Muscle of leg (tissue), 11 donors: ENCODE data around the gene CCDC91. TPM values are rescaled to one million over a fixed set of nuclear protein-coding genes. Genes with fewer than 3 reads are reported as not detected.

Source experiments
- DNase-seq: peaks from one replicate; pipeline ENCODE4 v3.0.0; 2013
- H3K27ac ChIP-seq: one replicate; pipeline ENCODE4 v1.5.1; 2013; ENCODE audit warnings: mild to moderate bottlenecking, low read length, control low read depth
- H3K27me3 ChIP-seq: one replicate; pipeline ENCODE4 v1.6.1; 2013; ENCODE audit warnings: low read length; ENCODE audit not compliant: control insufficient read depth, insufficient read depth
- H3K36me3 ChIP-seq: one replicate; pipeline ENCODE4 v1.6.1; 2013; ENCODE audit warnings: low read length; ENCODE audit not compliant: control insufficient read depth, insufficient read depth
- H3K4me1 ChIP-seq: one replicate; pipeline ENCODE4 v1.6.1; 2013; ENCODE audit warnings: low read length; ENCODE audit not compliant: control insufficient read depth, insufficient read depth
- H3K4me3 ChIP-seq: one replicate; pipeline ENCODE4 v1.5.1; 2013; ENCODE audit warnings: low read length, control low read depth
- H3K9me3 ChIP-seq: replicated peaks from 2 replicates; pipeline ENCODE4 v1.6.1; 2013; ENCODE audit warnings: low read depth, low read length; ENCODE audit not compliant: control insufficient read depth
- WGBS: methylation state at CpG from one replicate; pipeline ENCODE4 v1.1.5; 2013; ENCODE audit warnings: missing lambda C conversion rate; ENCODE audit not compliant: insufficient coverage; 5-methylcytosine and 5-hydroxymethylcytosine counted together
- polyA plus RNA-seq, 8 donors: library from polyadenylated mRNA; unstranded; fragments of 120-200 nt; gene quantifications; one replicate each; pipeline versions ENCODE4 v1.2.1 to v1.2.3, GENCODE V29; 2013; ENCODE audit warnings: inconsistent platforms in 1 of 8, low replicate concordance in 1 of 8; ENCODE audit not compliant: insufficient read length in 8 of 8, insufficient read depth in 1 of 8
- total RNA-seq: library from RNA; stranded (reverse); fragments of 120-200 nt; gene quantifications from one replicate; pipeline ENCODE4 v1.2.4, GENCODE V29; 2013

Gene CCDC91
- total and polyA plus RNA-seq, 9 donors = 18.5 to 30.0 (median 22.6) TPM

DNA sequence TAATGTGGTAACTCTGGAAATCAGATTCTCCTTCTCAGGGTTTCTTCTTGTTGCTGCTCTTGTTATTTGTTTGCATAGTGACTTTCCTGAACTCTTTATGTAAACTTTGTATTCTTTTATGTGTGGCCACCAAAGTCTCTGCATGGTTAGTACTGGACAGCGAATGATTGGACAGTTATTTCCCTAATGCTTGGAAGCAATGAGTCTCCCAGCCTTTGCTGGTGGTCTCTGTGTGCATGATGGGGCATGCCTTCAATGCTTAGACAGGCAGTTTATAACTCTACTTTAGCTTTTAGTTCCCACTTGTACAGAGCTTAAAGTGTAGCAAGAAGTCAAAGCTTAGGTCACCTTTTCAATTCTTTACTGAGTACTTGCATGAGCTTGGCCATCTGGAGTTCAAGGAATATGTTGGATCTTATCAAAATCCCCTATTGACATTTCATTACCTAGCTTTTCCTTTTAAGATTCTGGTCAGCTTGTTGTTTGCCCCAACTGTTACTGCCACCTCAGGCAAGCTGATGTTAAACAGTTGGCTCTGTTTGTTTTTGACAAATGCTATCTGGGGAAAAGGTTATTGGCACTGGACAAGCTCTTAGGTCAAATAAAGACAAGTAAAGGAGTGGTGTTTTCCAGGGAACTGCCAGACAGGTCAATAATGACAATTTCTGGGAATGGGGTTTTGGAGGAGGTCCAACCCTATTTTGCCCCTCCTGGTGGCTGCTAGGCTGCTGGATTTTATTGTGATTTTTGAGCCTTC, 12.3 kb downstream of the CCDC91 start:
- no CpG with 5 or more reads among the region's 1 CpG for WGBS
- Histone ChIP-seq H3K4me3 (no peak overlapping the region), H3K36me3 (no peaks in the 10 kb centered on the region), H3K4me1 (no peaks in the 10 kb centered on the region), H3K27ac (no peak overlapping the region), H3K9me3 (peaks cover 10% of the 10 kb centered on the region), H3K27me3 (no peaks in the 10 kb centered on the region)
- DNase-seq = no peak

DNA sequence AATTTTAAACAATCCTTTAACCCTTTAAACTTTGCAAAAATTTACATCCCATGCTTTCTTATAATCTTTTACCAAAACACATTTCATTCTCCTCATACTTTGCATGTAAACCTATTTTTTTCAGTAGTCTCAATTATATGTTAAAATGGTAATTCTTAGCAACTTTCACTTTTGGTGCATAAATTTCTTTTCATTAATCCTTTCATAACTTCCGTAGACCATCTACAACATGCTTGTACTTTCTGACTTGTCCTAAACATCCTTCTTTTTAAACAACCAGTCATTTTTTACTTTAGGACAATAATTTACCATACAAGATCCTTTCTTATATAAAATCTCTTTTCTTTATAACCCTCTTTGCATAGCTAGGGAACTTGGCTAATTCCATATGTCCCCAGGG, 19.5 kb downstream of the CCDC91 start:
- H3K36me3 ChIP-seq = no peaks in the 10 kb centered on the region
- no peak for DNase-seq
- peaks cover 8% of the 10 kb centered on the region for H3K9me3 ChIP-seq
- H3K4me1 ChIP-seq = no peaks in the 10 kb centered on the region
- no peaks in the 10 kb centered on the region for H3K27me3 ChIP-seq
- no peak overlapping the region for H3K4me3 ChIP-seq
- WGBS = 60% methylated on average over 1 of the region's 1 CpG
- H3K27ac ChIP-seq = no peak overlapping the region

DNA sequence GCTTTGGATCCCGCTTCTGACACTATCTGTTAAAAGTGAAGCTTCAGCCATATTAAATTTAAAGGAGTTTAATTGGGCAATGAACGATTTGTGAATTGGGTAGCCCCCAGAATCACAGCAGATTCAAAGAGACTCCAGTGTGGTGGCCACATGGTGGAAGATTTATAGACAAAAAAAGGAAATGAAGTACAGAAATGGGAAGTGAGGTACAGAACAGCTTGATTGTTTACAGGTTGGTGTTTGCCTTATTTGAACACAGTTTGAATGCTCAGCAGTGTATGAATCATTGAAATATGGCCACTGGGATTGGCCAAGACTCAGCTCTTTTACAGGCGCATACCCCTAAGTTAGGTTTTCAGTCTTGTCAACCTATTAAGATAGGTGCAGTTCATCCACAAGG, 21.9 kb downstream of the CCDC91 start:
- no peaks in the 10 kb centered on the region for H3K4me1 ChIP-seq
- H3K9me3 ChIP-seq = peaks cover 8% of the 10 kb centered on the region
- H3K27me3 ChIP-seq = no peaks in the 10 kb centered on the region
- DNase-seq = no peak
- H3K4me3 ChIP-seq = no peak overlapping the region
- no CpG with 5 or more reads among the region's 3 CpGs for WGBS
- H3K27ac ChIP-seq = no peak overlapping the region
- no peaks in the 10 kb centered on the region for H3K36me3 ChIP-seq

DNA sequence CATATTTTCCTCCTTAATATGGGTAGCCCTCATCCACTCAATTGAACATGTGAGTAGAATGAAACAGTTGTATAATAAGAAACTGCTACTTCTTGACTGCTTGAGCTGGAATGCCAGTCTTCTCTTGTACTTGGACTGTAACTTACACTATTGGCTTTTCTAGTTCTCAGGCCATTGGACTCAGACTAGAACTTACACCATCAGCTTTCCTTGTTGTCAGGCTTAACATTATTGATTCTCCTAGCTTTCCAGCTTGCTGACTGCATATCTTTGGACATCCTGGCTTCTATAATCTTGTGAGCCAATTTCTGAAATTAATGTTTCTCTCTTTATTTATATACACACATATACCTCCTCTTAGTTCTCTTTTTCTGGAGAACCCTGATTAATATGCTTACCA, 24.8 kb downstream of the CCDC91 start:
- Histone ChIP-seq H3K27me3 (no peaks in the 10 kb centered on the region), H3K4me3 (no peak overlapping the region), H3K9me3 (peaks cover under 1% of the 10 kb centered on the region), H3K36me3 (no peaks in the 10 kb centered on the region), H3K4me1 (no peaks in the 10 kb centered on the region), H3K27ac (no peak overlapping the region)
- no peak for DNase-seq

DNA sequence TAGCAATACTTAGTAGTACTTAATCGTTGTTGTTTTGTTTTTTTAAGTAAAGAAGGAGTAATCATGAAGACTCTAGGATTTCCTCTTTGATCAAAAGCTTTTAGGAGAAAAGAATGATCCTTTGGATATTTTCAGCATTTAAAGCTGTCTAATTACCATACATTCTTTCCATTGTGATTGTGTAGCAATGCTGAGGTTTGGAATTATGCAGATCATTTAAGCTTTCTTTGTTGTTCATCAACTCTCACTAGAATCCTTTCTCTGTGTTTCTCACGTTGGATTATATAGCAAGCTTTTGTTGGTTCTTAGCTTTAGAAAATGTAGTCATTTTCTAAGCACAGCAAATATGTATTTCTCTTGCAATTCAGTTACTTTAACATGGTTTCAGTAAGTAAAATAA, 25.8 kb downstream of the CCDC91 start:
- Histone ChIP-seq H3K36me3 (no peaks in the 10 kb centered on the region), H3K4me1 (no peaks in the 10 kb centered on the region), H3K9me3 (no peaks in the 10 kb centered on the region), H3K4me3 (no peak overlapping the region), H3K27me3 (no peaks in the 10 kb centered on the region), H3K27ac (no peak overlapping the region)
- DNase-seq = no peak
- no CpG with 5 or more reads among the region's 2 CpGs for WGBS

DNA sequence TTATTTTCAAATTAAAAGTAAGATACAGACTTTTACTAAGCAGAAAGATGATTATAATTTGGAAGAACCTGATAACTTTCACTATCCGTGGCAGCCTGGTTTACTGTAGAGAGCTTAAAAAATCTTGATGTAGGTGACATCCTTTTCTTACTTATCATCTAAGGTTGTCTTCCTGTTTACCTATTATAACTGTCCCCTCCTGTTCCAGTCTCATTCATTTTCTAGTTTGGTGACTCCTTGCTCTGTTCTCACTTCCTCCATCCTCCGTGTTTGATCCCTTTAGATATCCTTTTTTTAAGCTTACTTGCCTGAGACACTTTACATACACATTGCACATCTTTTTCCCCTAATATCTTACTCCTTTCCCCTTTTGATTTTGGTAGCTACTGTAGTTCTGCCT, 27.5 kb downstream of the CCDC91 start:
- Histone ChIP-seq H3K4me1 (no peaks in the 10 kb centered on the region), H3K27me3 (no peaks in the 10 kb centered on the region), H3K27ac (no peak overlapping the region), H3K9me3 (no peaks in the 10 kb centered on the region), H3K4me3 (no peak overlapping the region), H3K36me3 (no peaks in the 10 kb centered on the region)
- DNase-seq = no peak
- WGBS = no CpG with 5 or more reads among the region's 2 CpGs

DNA sequence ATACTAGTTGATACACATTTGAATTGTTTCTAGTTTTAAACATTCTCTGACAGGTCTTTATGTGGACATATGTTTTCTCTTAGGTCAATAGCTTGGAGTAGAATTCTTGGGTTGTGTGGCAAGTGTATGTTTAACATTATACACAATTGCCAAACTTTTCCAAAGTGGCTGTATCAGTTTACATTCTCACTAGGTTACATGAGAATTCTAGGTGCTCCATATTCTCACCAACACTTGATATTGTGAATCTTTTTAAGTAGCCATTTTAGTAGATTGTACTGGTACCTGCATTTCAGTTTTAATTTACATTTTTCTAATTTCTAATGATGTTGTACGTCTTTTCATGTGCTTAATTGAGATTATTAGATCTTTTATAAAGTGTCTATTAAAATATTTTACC, 28.6 kb downstream of the CCDC91 start:
- WGBS = no CpG with 5 or more reads among the region's 1 CpG
- no peak overlapping the region for H3K27ac ChIP-seq

DNA sequence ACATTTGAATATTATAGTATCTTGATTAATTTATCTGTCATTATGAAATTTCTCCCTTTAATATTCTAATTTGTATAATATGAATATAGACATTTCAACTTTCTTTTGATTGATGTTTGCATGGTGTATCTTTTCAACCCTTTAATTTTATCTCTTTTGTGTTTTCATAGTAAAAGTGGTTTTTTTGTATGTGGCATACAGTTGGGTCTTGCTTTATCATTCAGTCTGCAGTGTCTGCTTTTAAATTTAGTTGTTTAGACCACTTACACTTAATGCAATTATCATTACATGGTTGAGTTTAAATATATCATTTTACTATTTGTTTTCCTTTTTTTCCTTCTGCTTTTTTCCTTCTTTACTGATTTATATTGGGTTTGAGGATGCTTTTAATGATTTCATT, 29.6 kb downstream of the CCDC91 start:
- Histone ChIP-seq H3K36me3 (no peaks in the 10 kb centered on the region), H3K4me3 (no peak overlapping the region), H3K4me1 (no peaks in the 10 kb centered on the region), H3K27ac (no peak overlapping the region), H3K9me3 (no peaks in the 10 kb centered on the region), H3K27me3 (no peaks in the 10 kb centered on the region)
- no peak for DNase-seq

More for the DNA sequence above, 28.6 kb downstream of the CCDC91 start:
- Histone ChIP-seq H3K4me1 (no peaks in the 10 kb centered on the region), H3K9me3 (no peaks in the 10 kb centered on the region), H3K27me3 (no peaks in the 10 kb centered on the region), H3K36me3 (no peaks in the 10 kb centered on the region), H3K4me3 (no peak overlapping the region)
- no peak for DNase-seq

DNA sequence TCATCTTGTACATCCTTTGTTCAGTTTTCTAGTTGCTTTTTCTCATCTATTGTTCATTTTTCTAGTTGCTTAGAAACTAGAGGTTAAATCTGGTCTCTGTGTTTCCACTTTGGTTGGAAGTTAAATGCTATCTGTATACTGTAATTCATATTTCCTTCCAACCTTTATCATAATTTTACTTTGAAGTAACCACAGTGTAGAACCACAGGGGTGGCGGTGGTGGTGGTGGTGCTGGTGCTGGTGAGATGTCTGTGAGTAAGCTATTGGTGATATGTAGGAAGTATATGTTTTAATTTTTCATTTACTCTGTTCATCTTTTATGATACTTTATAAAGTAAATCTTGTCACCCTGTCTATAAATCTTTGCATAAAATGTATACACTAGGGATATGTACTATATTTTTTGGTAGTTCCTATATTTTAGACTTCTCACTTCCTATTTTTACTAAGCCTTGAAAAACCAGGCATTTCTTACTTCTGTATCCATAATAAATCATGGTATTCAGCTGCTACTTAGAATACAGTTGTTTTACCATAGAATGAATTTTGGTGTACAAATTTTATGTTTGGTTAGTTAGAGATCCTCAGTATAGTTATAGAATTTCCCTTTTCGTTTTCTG, 31.9 kb downstream of the CCDC91 start:
- DNase-seq = no peak
- H3K36me3 ChIP-seq = no peaks in the 10 kb centered on the region
- no CpG with 5 or more reads among the region's 2 CpGs for WGBS
- H3K9me3 ChIP-seq = no peaks in the 10 kb centered on the region
- no peak overlapping the region for H3K27ac ChIP-seq
- no peak overlapping the region for H3K4me3 ChIP-seq
- H3K27me3 ChIP-seq = no peaks in the 10 kb centered on the region
- no peaks in the 10 kb centered on the region for H3K4me1 ChIP-seq

DNA sequence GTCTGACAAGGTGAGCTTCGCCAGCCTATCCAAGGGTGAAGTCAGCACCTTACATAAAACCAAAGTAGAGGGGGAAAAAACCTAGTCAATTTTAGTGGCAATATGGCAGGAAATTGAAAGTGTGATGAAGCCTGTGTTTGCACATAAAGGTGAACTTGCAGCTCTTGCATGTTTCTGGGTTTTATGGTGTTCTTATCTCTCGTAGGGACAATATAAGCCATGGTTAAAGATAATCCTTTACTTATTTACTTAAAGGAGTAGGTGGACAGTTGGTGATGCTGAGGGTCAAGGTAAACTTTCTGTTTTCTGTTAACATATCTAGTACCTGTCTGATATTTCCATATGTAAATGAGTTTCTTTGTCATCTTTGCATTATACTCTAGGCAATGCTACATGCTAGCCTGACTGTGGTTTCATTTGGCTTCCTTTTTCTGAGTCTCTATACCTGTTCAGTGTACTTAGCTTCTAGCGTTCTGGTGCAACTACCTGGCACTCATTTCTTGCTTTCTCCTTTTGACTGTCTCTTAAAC, 32.8 kb downstream of the CCDC91 start:
- no peak for DNase-seq
- Histone ChIP-seq H3K27ac (no peak overlapping the region), H3K9me3 (no peaks in the 10 kb centered on the region), H3K36me3 (no peaks in the 10 kb centered on the region), H3K4me3 (no peak overlapping the region), H3K4me1 (no peaks in the 10 kb centered on the region), H3K27me3 (no peaks in the 10 kb centered on the region)
- 100% methylated on average over 1 of the region's 3 CpGs for WGBS
